Mesendoderm (in vitro differentiated cells): ENCODE data around the gene ASTN1.

ENCODE experiments used
- DNase-seq: peaks from one replicate; pipeline ENCODE4 v3.0.0; 2013
- H2AK5ac ChIP-seq: 2 replicates; pipeline ENCODE4 v1.6.1; 2013; ENCODE audit warnings: low read length, inconsistent platforms
- H2BK120ac ChIP-seq: 2 replicates; pipeline ENCODE4 v1.6.1; 2013; ENCODE audit warnings: low read depth, mild to moderate bottlenecking, low read length, moderate library complexity, mixed read lengths
- H2BK15ac ChIP-seq: replicated peaks from 2 replicates; pipeline ENCODE4 v1.6.1; 2013; ENCODE audit warnings: low read depth, mild to moderate bottlenecking, moderate library complexity
- H2BK5ac ChIP-seq: 2 replicates; pipeline ENCODE4 v1.6.1; 2013; ENCODE audit warnings: low read length, inconsistent platforms
- H3K18ac ChIP-seq: 2 replicates; pipeline ENCODE4 v1.6.1; 2013; ENCODE audit warnings: mild to moderate bottlenecking, low read length, mixed read lengths
- H3K23ac ChIP-seq: one replicate; pipeline ENCODE4 v1.6.1; 2013; ENCODE audit warnings: low read length
- H3K27ac ChIP-seq: 2 replicates; pipeline ENCODE4 v1.5.1; 2013; ENCODE audit warnings: low read depth, mild to moderate bottlenecking, inconsistent platforms, low read length, moderate library complexity
- H3K27me3 ChIP-seq: 2 replicates; pipeline ENCODE4 v1.6.1; 2013; ENCODE audit warnings: low read length, control low read depth, mild to moderate bottlenecking, inconsistent platforms; ENCODE audit not compliant: insufficient read depth, poor library complexity
- H3K36me3 ChIP-seq: 2 replicates; pipeline ENCODE4 v1.6.1; 2013; ENCODE audit warnings: low read length, inconsistent platforms; ENCODE audit not compliant: control insufficient read depth, insufficient read depth
- H3K4ac ChIP-seq: one replicate; pipeline ENCODE4 v1.6.1; 2013; ENCODE audit warnings: low read depth, mild to moderate bottlenecking, low read length, moderate library complexity
- H3K4me1 ChIP-seq: 2 replicates; pipeline ENCODE4 v1.6.1; 2013; ENCODE audit warnings: low read depth, low read length, inconsistent platforms; ENCODE audit not compliant: control insufficient read depth
- H3K4me2 ChIP-seq: 2 replicates; pipeline ENCODE4 v1.6.1; 2013; ENCODE audit warnings: low read length
- H3K4me3 ChIP-seq: 2 replicates; pipeline ENCODE4 v1.5.1; 2013; ENCODE audit warnings: mild to moderate bottlenecking, low read length
- H3K56ac ChIP-seq: one replicate; pipeline ENCODE4 v1.6.1; 2013; ENCODE audit warnings: low read length
- H3K79me1 ChIP-seq: 2 replicates; pipeline ENCODE4 v1.6.1; 2013; ENCODE audit warnings: low read length, inconsistent platforms
- H3K79me2 ChIP-seq: 2 replicates; pipeline ENCODE4 v1.6.1; 2013; ENCODE audit warnings: mild to moderate bottlenecking, low read length; ENCODE audit not compliant: control insufficient read depth, insufficient read depth
- H3K9ac ChIP-seq: 2 replicates; pipeline ENCODE4 v1.6.1; 2013; ENCODE audit warnings: low read length, inconsistent platforms
- H4K5ac ChIP-seq: one replicate; pipeline ENCODE4 v1.6.1; 2013; ENCODE audit warnings: low read length
- H4K8ac ChIP-seq: one replicate; pipeline ENCODE4 v1.6.1; 2013; ENCODE audit warnings: low read depth, mild to moderate bottlenecking, control low read depth, low read length, moderate library complexity
- WGBS: extraction: QIAGEN DNeasy Blood & Tissue Kit; methylation state at CpG from one replicate; pipeline ENCODE4 v1.1.7; 2013; ENCODE audit warnings: low lambda C conversion rate, missing lambda C conversion rate; ENCODE audit not compliant: insufficient coverage; ENCODE audit errors: extremely low coverage; 5-methylcytosine and 5-hydroxymethylcytosine counted together

ASTN1 gene

DNA sequence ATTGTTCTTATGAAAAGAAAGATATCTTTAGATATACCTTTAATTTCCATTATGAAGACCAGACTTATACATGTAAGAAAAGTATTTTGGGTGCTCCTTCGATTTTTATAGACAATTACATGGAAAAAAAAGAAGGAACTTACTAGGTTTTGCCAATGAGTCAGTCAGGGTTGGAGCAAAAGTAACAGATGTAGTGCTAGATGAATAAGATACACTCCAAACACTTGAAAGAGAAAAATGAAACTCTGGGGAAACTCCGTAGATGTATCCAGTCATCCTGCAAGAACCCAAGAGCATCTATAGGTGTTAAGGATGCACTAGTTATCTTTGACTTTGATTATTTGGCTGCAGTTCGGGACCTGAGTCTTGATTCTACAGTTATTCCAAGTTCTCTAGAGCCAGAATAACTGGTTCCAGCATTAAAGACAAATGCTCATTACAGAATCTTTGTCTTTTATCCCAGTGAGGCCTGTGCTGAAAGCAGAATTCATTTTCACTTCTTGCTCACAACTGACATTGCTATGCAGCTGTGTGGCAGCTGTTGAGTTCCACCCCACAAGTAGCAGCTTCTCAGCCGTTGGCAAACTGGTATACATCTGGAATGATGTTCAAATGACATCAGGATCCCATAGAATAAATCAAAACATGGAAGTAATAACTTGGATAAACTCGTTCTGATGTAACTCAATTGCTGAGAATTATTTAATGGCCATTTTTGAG, 326.1 kb downstream of the ASTN1 start:
- H3K27ac ChIP-seq = no peak overlapping the region
- no peak for DNase-seq
- H2BK5ac ChIP-seq = no peak overlapping the region
- H4K8ac ChIP-seq = no peak overlapping the region
- no CpG with 5 or more reads among the region's 5 CpGs for WGBS
- H3K27me3 ChIP-seq = no peaks in the 10 kb centered on the region
- no peak overlapping the region for H3K4me2 ChIP-seq
- H2BK120ac ChIP-seq = no peak overlapping the region
- no peaks in the 10 kb centered on the region for H3K79me1 ChIP-seq
- H3K9ac ChIP-seq = no peak overlapping the region
- H3K4ac ChIP-seq = no peak overlapping the region
- no peak overlapping the region for H3K23ac ChIP-seq
- H3K4me3 ChIP-seq = no peak overlapping the region
- H3K18ac ChIP-seq = no peak overlapping the region
- H3K4me1 ChIP-seq = no peaks in the 10 kb centered on the region
- no peak overlapping the region for H2BK15ac ChIP-seq
- no peak overlapping the region for H2AK5ac ChIP-seq
- no peak overlapping the region for H3K56ac ChIP-seq
- H3K36me3 ChIP-seq = no peaks in the 10 kb centered on the region
- H3K79me2 ChIP-seq = no peaks in the 10 kb centered on the region
- no peak overlapping the region for H4K5ac ChIP-seq

DNA sequence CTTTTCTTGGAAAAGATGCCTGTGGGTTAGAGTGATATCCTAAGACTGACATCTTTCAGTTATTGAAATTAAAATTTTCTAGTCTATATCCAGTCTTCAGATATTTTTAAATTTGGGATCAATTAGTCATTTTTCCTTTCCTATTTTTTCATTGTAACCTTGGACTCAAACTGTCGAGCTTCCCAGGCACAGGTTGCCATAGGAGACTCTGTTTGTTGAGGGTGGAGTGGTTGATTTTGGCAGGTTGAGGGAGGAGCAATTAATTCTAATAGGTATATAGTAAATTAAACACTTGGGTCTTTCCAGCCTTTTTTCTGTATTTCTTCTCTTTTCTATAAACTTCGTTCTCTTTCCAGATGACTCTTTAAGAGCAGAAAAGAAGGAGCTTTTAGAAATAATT, 326.8 kb downstream of the ASTN1 start:
- no peaks in the 10 kb centered on the region for H3K79me2 ChIP-seq
- H3K4me1 ChIP-seq = no peaks in the 10 kb centered on the region
- no peak overlapping the region for H3K56ac ChIP-seq
- no peak overlapping the region for H4K8ac ChIP-seq
- H2BK15ac ChIP-seq = no peak overlapping the region
- no peak overlapping the region for H2BK5ac ChIP-seq
- H3K27ac ChIP-seq = no peak overlapping the region
- no peak overlapping the region for H2AK5ac ChIP-seq
- H3K36me3 ChIP-seq = no peaks in the 10 kb centered on the region
- no peak overlapping the region for H3K18ac ChIP-seq
- no peak overlapping the region for H2BK120ac ChIP-seq
- H3K79me1 ChIP-seq = no peaks in the 10 kb centered on the region
- H3K27me3 ChIP-seq = no peaks in the 10 kb centered on the region
- no peak overlapping the region for H3K23ac ChIP-seq
- no peak overlapping the region for H3K4ac ChIP-seq
- H3K4me3 ChIP-seq = no peak overlapping the region
- H3K4me2 ChIP-seq = no peak overlapping the region
- DNase-seq = no peak
- H3K9ac ChIP-seq = no peak overlapping the region
- WGBS = no CpG with 5 or more reads among the region's 2 CpGs
- H4K5ac ChIP-seq = no peak overlapping the region

DNA sequence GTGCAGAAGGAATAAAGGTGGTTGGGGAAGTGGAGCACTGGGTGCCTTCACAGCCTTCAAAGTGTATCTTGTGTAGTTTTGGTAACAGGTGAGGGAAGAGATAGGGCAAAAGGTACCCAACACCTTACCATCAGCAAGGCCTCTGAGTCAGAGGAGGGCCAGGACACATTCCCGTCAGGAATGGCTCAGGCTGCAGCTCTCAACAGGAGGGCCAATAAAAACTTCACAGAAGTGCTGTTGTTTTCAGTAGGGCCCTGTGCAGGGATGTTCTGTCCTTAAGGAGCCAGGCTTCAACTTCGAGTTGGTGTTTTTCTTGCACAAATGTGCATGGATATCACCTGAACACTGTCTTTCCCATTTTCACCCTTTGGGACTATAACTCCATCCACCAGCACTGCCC, 333.4 kb downstream of the ASTN1 start:
- Histone ChIP-seq H3K27me3 (no peaks in the 10 kb centered on the region), H2BK5ac (no peak overlapping the region), H4K5ac (no peak overlapping the region), H3K4me1 (no peaks in the 10 kb centered on the region), H2AK5ac (no peak overlapping the region), H3K79me2 (no peaks in the 10 kb centered on the region), H3K9ac (no peak overlapping the region), H3K56ac (no peak overlapping the region), H3K27ac (no peak overlapping the region), H3K4me3 (no peak overlapping the region), H3K18ac (no peak overlapping the region), H4K8ac (no peak overlapping the region), H3K4me2 (no peak overlapping the region), H2BK15ac (no peak overlapping the region), H3K36me3 (no peaks in the 10 kb centered on the region), H3K79me1 (no peaks in the 10 kb centered on the region), H3K23ac (no peak overlapping the region), H3K4ac (no peak overlapping the region), H2BK120ac (no peak overlapping the region)
- DNase-seq = peak; percentile 27
- no CpG with 5 or more reads among the region's 2 CpGs for WGBS

DNA sequence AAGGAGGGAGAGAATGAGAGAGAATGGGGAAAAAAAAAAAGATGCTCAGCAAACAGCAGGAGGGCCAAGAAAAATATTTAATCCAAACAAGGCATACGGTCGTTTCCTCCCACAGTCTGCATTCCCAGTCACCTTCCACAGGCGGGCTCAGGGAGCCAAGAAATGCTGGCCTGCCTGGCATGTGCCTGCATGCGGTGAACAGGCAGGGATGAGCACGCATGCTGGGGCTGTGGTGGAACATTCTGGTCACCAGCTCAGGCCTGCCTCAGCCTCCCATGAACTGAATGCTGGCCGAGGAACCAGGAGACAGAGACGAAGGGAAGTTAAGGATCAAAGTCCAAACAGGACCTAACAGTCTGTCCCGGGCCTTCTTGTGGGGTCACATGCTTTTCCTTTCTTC, 335.3 kb downstream of the ASTN1 start:
- H3K23ac ChIP-seq = no peak overlapping the region
- H3K4ac ChIP-seq = no peak overlapping the region
- H3K27me3 ChIP-seq = no peaks in the 10 kb centered on the region
- H3K18ac ChIP-seq = no peak overlapping the region
- no peak overlapping the region for H3K4me2 ChIP-seq
- no peaks in the 10 kb centered on the region for H3K79me2 ChIP-seq
- H4K8ac ChIP-seq = no peak overlapping the region
- H3K9ac ChIP-seq = no peak overlapping the region
- H3K36me3 ChIP-seq = no peaks in the 10 kb centered on the region
- H3K4me3 ChIP-seq = no peak overlapping the region
- DNase-seq = no peak
- H2BK15ac ChIP-seq = no peak overlapping the region
- no peaks in the 10 kb centered on the region for H3K4me1 ChIP-seq
- H3K79me1 ChIP-seq = no peaks in the 10 kb centered on the region
- H3K56ac ChIP-seq = no peak overlapping the region
- H2AK5ac ChIP-seq = no peak overlapping the region
- WGBS = no CpG with 5 or more reads among the region's 8 CpGs
- H2BK120ac ChIP-seq = no peak overlapping the region
- H4K5ac ChIP-seq = no peak overlapping the region
- H2BK5ac ChIP-seq = no peak overlapping the region
- no peak overlapping the region for H3K27ac ChIP-seq

DNA sequence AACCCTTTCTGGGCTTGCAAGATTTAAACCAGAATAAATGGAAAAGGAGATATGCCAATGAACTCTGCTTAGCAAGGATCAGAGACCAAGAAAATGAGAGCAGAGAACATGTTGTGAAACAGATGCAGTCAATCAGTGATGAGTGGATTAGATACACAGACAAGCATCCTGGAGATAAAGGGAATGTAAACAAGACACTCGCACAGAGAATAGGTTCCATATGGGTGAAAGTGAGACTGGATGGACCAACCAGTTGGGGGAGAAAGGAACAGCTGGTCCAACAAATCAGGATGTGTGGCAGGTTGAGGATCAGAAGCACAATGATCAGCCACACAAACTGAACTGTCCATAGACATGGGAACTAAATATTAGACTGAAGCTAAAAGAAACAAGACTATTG, 338.2 kb downstream of the ASTN1 start:
- no peak overlapping the region for H3K4ac ChIP-seq
- no peak overlapping the region for H3K4me2 ChIP-seq
- H2BK15ac ChIP-seq = no peak overlapping the region
- no peaks in the 10 kb centered on the region for H3K79me2 ChIP-seq
- no peak overlapping the region for H4K5ac ChIP-seq
- no peaks in the 10 kb centered on the region for H3K4me1 ChIP-seq
- H3K23ac ChIP-seq = no peak overlapping the region
- no peaks in the 10 kb centered on the region for H3K79me1 ChIP-seq
- no peak overlapping the region for H3K9ac ChIP-seq
- no peaks in the 10 kb centered on the region for H3K36me3 ChIP-seq
- no peak overlapping the region for H4K8ac ChIP-seq
- no peaks in the 10 kb centered on the region for H3K27me3 ChIP-seq
- H3K56ac ChIP-seq = no peak overlapping the region
- no peak overlapping the region for H2BK120ac ChIP-seq
- no peak for DNase-seq
- H3K27ac ChIP-seq = no peak overlapping the region
- no peak overlapping the region for H3K18ac ChIP-seq
- WGBS = no CpG with 5 or more reads among the region's 1 CpG
- no peak overlapping the region for H2BK5ac ChIP-seq
- H2AK5ac ChIP-seq = no peak overlapping the region
- no peak overlapping the region for H3K4me3 ChIP-seq

DNA sequence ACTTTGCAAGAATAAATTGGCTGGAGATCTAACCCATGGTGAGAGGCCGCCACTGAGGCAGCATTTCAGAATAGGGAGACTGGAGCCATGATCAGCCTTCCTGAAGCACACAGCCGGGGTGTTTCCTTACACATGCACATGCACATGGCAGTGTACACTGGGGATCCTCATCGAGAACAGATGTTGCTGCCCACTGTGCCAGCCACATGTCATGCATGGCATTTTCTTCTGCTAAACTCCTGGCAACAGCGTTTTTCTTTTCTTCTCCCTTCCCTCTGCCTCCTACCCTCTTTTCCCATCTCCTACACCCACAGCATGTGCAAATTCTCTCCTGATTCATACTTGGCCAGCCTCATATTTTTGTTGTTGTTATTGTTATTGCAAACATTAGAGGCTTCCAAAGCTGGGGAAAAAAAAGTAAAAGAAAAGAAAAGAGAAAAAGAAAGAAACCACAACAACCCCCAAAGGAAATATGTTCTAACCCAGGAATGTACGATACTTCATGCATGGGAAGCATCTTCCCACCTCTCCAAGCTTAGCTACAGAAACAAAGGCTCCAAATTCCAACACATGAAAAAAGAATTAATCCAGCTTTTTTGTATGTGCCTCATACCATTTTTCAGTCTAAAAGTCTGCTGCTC, 344.0 kb downstream of the ASTN1 start:
- Histone ChIP-seq H4K8ac (no peak overlapping the region), H3K79me2 (no peaks in the 10 kb centered on the region), H3K4ac (no peak overlapping the region), H2BK15ac (no peak overlapping the region), H3K9ac (no peak overlapping the region), H3K18ac (no peak overlapping the region), H3K56ac (no peak overlapping the region), H3K4me1 (peaks cover 9% of the 10 kb centered on the region), H3K23ac (no peak overlapping the region), H2BK120ac (no peak overlapping the region), H2AK5ac (no peak overlapping the region), H3K27ac (no peak overlapping the region), H3K36me3 (no peaks in the 10 kb centered on the region), H3K4me2 (no peak overlapping the region), H2BK5ac (no peak overlapping the region), H3K79me1 (no peaks in the 10 kb centered on the region), H4K5ac (no peak overlapping the region), H3K4me3 (no peak overlapping the region), H3K27me3 (no peaks in the 10 kb centered on the region)
- DNase-seq = no peak
- no CpG with 5 or more reads among the region's 5 CpGs for WGBS
